K562 (cell line): ENCODE measurements around the gene UTP25. TPM values are rescaled to one million over a fixed set of nuclear protein-coding genes. Genes with fewer than 3 reads are reported as not detected.

Experiments
- ATAC-seq: fragments of 200-7000 bp; cut with Tn5 transposase; 3 replicates; pipeline ENCODE4 v1.9.1; 2020; ENCODE audit warnings: moderate library complexity
- BruUV-seq: library from RNA; stranded (reverse); fragments of 400-500 nt; replicated peaks from 2 replicates; lab custom pipeline; 2021; lab: Mats Ljungman, UMichigan
- CTCF ChIA-PET: fragments of 300-600 bp; formaldehyde crosslinking; extraction: SDS; loops from one replicate; lab custom pipeline; 2021; ENCODE audit warnings: low intra/inter-chr PET ratio; lab: Yijun Ruan, JAX
- POLR2A ChIA-PET: fragments of 300-600, 350-650 bp; sonication (Branson Sonifier 250); formaldehyde crosslinking; extraction: SDS; loops from one replicate; lab custom pipeline; 2021; ENCODE audit warnings: antibody characterized with exemption, inconsistent platforms; lab: Yijun Ruan, JAX
- DNase-seq, 4 experiments: peaks; one replicate each; pipeline versions ENCODE4 v3.0.0 to v3.0.0-alpha.2; 2011 to 2018; ENCODE audit warnings: low spot score in 3 of 4, mixed read lengths in 3 of 4; ENCODE audit errors: extremely low read depth in 1 of 4
- FAIRE-seq: peaks from 2 replicates; lab custom pipeline; 2011; peaks lifted over from hg19 to GRCh38; lab: Jason Lieb, UNC
- H2AFZ ChIP-seq: 2 replicates; pipeline ENCODE4 v1.6.0; 2011; ENCODE audit warnings: low read depth, low read length, control low read depth, inconsistent platforms
- H3K27ac ChIP-seq: fragments of 200-600 bp; 3 replicates; pipeline ENCODE4 v1.8.0; 2011; ENCODE audit warnings: low read depth, mild to moderate bottlenecking, control low read depth, inconsistent platforms, low read length, moderate library complexity, mixed read lengths; ENCODE audit errors: extremely low read depth
- H3K27me3 ChIP-seq, 2 experiments: fragments of 300-600 bp in 1 of 2; 2 replicates in 1 of 2; 3 replicates in 1 of 2; pipeline versions ENCODE4 v1.6.0 to v1.8.0; 2011; ENCODE audit warnings: inconsistent platforms in 2 of 2, low read length in 2 of 2, mild to moderate bottlenecking in 1 of 2, mixed read lengths in 1 of 2, moderate library complexity in 1 of 2; ENCODE audit not compliant: control insufficient read depth in 2 of 2, insufficient read depth in 2 of 2
- H3K36me3 ChIP-seq: fragments of 300-600 bp; 3 replicates; pipeline ENCODE4 v1.8.0; 2011; ENCODE audit warnings: mild to moderate bottlenecking, low read length, inconsistent platforms; ENCODE audit not compliant: control insufficient read depth, insufficient read depth
- H3K4me1 ChIP-seq, 2 experiments: fragments of 200-600 bp in 1 of 2; replicated peaks in 1 of 2; 2 replicates in 1 of 2; 3 replicates in 1 of 2; pipeline versions ENCODE4 v1.5.1 to v1.8.0; 2011; ENCODE audit warnings: inconsistent platforms in 2 of 2, low read length in 2 of 2, mild to moderate bottlenecking in 1 of 2, mixed read lengths in 1 of 2, moderate library complexity in 1 of 2; ENCODE audit not compliant: control insufficient read depth in 2 of 2, insufficient read depth in 2 of 2
- H3K4me2 ChIP-seq: 2 replicates; pipeline ENCODE4 v1.6.1; 2011; ENCODE audit warnings: low read length, control low read depth, inconsistent platforms, mixed read lengths; ENCODE audit not compliant: insufficient read depth
- H3K4me3 ChIP-seq: fragments of 200-600 bp; sonication (generic), shearing (Covaris generic); 2 replicates; pipeline ENCODE4 v1.5.1; 2016; ENCODE audit warnings: control low read depth, inconsistent platforms
- H3K79me2 ChIP-seq: fragments of 200-600 bp; 3 replicates; pipeline ENCODE4 v1.8.0; 2011; ENCODE audit warnings: low read length, inconsistent platforms; ENCODE audit not compliant: control insufficient read depth, insufficient read depth
- H3K9ac ChIP-seq, 2 experiments: 2 replicates each; pipeline versions ENCODE4 v1.6.0 to v1.6.1; 2011; ENCODE audit warnings: low read depth in 2 of 2, low read length in 2 of 2, control low read depth in 1 of 2, inconsistent platforms in 1 of 2, mild to moderate bottlenecking in 1 of 2, mixed read lengths in 1 of 2; ENCODE audit not compliant: insufficient read depth in 1 of 2
- H3K9me1 ChIP-seq: one replicate; pipeline ENCODE4 v1.6.0; 2011; ENCODE audit warnings: inconsistent platforms, mild to moderate bottlenecking, low read length, moderate library complexity; ENCODE audit not compliant: control insufficient read depth, insufficient read depth
- H3K9me3 ChIP-seq: replicated peaks from 2 replicates; pipeline ENCODE4 v1.5.1; 2011; ENCODE audit warnings: low read depth, low read length, inconsistent platforms; ENCODE audit not compliant: control insufficient read depth, insufficient read depth
- H4K20me1 ChIP-seq: replicated peaks from 2 replicates; pipeline ENCODE4 v1.6.1; 2011; ENCODE audit warnings: low read length, inconsistent platforms, mixed read lengths; ENCODE audit not compliant: control insufficient read depth, insufficient read depth
- ADNP ChIP-seq: fragments of 200-800 bp; sonication (Bioruptor generic); IDR thresholded peaks from 2 replicates; pipeline ENCODE4 v1.6.1; 2016; ENCODE audit warnings: missing genetic modification characterization, missing compliant biosample characterization
- ASH1L ChIP-seq: fragments of 450-650 bp; IDR thresholded peaks from 2 replicates; pipeline ENCODE4 v1.6.1; 2018; ENCODE audit warnings: borderline replicate concordance, mild to moderate bottlenecking, low read depth; ENCODE audit not compliant: partially characterized antibody
- BRF1 ChIP-seq: IDR thresholded peaks from 3 replicates; pipeline ENCODE4 v1.6.1; 2011; ENCODE audit warnings: borderline replicate concordance, mild to moderate bottlenecking; ENCODE audit not compliant: insufficient read length; ENCODE audit errors: extremely low read depth
- KAT2B ChIP-seq: IDR thresholded peaks from one replicate; pipeline ENCODE4 v1.6.1; 2012; ENCODE audit warnings: low read depth, mild to moderate bottlenecking, control low read depth, inconsistent platforms, low read length, moderate library complexity
- KLF1 ChIP-seq: fragments of 450-650 bp; IDR thresholded peaks from 2 replicates; pipeline ENCODE4 v1.6.1; 2016; ENCODE audit warnings: missing genetic modification characterization, missing compliant biosample characterization
- SMARCE1 ChIP-seq: fragments of 450-650 bp; IDR thresholded peaks from 2 replicates; pipeline ENCODE4 v1.7.1; 2016; ENCODE audit warnings: mild to moderate bottlenecking
- SRF ChIP-seq, 2 experiments: fragments of 250-450, 450-650 bp in 1 of 2; sonication (Bioruptor Pico) in 1 of 2; sonication (generic) in 1 of 2; formaldehyde crosslinking; IDR thresholded peaks; 2 replicates each; pipeline versions ENCODE4 v1.5.0 to v1.5.1; 2020 to 2022; ENCODE audit warnings: mild to moderate bottlenecking in 1 of 2, missing genetic modification reagents in 1 of 2
- ZNF282 ChIP-seq: sonication (generic); formaldehyde crosslinking; IDR thresholded peaks from 2 replicates; pipeline ENCODE4 v1.8.1; 2023; ENCODE audit warnings: missing genetic modification reagents
- ZNF780A ChIP-seq: fragments of 250-450 bp; sonication (Bioruptor Pico); IDR thresholded peaks from 2 replicates; pipeline ENCODE4 v1.5.0; 2021; ENCODE audit warnings: mild to moderate bottlenecking
- WGBS: fragments of 100-300 bp; shearing (Covaris generic); methylation state at CpG from one replicate; pipeline ENCODE4 v1.1.6; 2016; ENCODE audit warnings: low coverage, mixed read lengths; ENCODE audit not compliant: insufficient coverage; ENCODE audit errors: missing lambda C conversion rate; 5-methylcytosine and 5-hydroxymethylcytosine counted together
- in situ Hi-C: fragments of 300-500 bp; cut with MboI; formaldehyde crosslinking; loops from 4 replicates; pipeline ENCODE4 v1.15.0; 2018; ENCODE audit warnings: inconsistent platforms, mixed read lengths
- intact Hi-C: fragments of 100-400 bp; cut with micrococcal nuclease; formaldehyde crosslinking; loops from 2 replicates; pipeline ENCODE4 v1.14.2; 2022
- polyA plus RNA-seq, 8 experiments: library from polyadenylated mRNA; depleted of rRNA in 4 of 8; stranded (reverse) in 5 of 8; unstranded in 3 of 8; fragments of >200 nt; fragmentation: Nextera tagmentation in 2 of 8; fragmentation: Illumina TruSeq in 1 of 8; extraction: Ambion mirVana in 2 of 8; extraction: Trizol in 1 of 8; gene quantifications; 2 replicates each; pipeline versions ENCODE4 v1.2.1 to v1.2.3, GENCODE V29; 2011 to 2014; ENCODE audit warnings: inconsistent platforms in 1 of 8, missing spikeins in 1 of 8
- total RNA-seq, 7 experiments: library from RNA; depleted of rRNA in 6 of 7; stranded (reverse); fragments of >200 nt in 6 of 7; fragmentation: Illumina TruSeq in 2 of 7; extraction: Trizol in 2 of 7; gene quantifications; 2 replicates each; pipeline versions ENCODE4 v1.2.1 to v1.2.3, GENCODE V29; 2011 to 2021; ENCODE audit warnings: low replicate concordance in 1 of 7
- TF ChIP-seq, protein P1 (sequence below): IDR thresholded peaks from 2 replicates; pipeline ENCODE4 v1.6.1; 2014; ENCODE audit warnings: antibody characterized with exemption
- TF ChIP-seq, protein P2 (sequence below): fragments of 450-650 bp; IDR thresholded peaks from 2 replicates; pipeline ENCODE4 v1.6.1; 2016; ENCODE audit warnings: antibody characterized with exemption
- TF ChIP-seq, protein P3 (sequence below): fragments of 450-650 bp; formaldehyde crosslinking; IDR thresholded peaks from 2 replicates; pipeline ENCODE4 v1.4.0; 2020; ENCODE audit warnings: mild to moderate bottlenecking, moderate library complexity

UTP25 gene
- total and polyA plus RNA-seq, 9 of the 15 experiments (the other 6 are each of a cell fraction or from before 2014, with no cell fraction given): 5.7 to 17.6 (median 12.0) TPM

DNA sequence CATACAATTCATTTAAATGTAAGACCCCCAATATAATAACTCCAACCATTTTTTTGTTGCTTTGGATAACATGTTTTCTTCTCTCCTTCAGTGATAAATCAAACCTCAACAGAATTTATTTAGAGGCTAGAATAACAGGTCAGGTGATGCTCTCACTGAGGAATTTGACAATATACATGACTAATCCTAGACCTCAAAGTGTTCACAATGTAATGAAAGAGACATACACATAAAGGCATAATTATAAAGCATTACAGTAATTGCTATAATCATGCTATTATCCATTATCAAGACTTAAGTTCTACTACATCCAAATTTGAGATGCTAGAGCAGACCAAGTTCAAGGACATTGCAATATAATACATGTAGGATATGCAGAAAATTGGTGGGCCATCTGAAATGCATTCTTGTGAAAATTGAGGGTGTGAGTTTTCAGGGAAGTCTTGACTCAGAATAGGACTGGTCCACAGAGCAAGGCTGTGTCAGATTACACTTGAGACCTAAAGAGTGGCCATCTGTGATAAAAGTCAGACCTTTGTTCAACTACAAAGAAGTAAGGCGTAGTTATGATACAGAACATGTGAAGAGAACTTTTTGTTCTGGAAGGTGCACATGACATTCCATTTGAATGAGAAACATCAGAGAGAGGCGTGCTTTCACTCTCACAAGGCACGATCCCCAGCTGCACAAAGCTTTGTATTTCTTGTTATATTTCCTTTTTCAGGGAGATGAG lies 45.5 kb downstream of the UTP25 start:
- BruUV-seq: no TSS peak
- no peak for DNase-seq
- Histone ChIP-seq H4K20me1 (no peaks in the 10 kb centered on the region), H3K4me2 (no peak overlapping the region), H3K4me1 (no peaks in the 10 kb centered on the region; a peak in 1 of 5 replicates), H3K79me2 (no peaks in the 10 kb centered on the region), H3K9me1 (no peaks in the 10 kb centered on the region), H3K36me3 (no peaks in the 10 kb centered on the region), H3K27ac (no peak overlapping the region), H3K9ac (no peak overlapping the region), H2AFZ (no peak overlapping the region), H3K9me3 (no peaks in the 10 kb centered on the region), H3K27me3 (no peaks in the 10 kb centered on the region; a peak in 1 of 5 replicates), H3K4me3 (no peak overlapping the region)
- CTCF ChIA-PET: no interaction called here
- WGBS: 0% methylated on average over 3 of the region's 3 CpGs
- POLR2A ChIA-PET: interaction anchor here (0.6 kb wide), 1 partner anchor 940 kb away, joined by 3 read pairs; no protein-coding TSS in a partner anchor
- no peak for FAIRE-seq
- intact Hi-C loops: no loop called here
- no peak for ATAC-seq
- in situ Hi-C loops: loop anchor here (25.0 kb wide), 1 partner anchor 1264 kb away; the partner anchor contains the start of gene KCNH1
- TF ChIP-seq ASH1L (no peak), KAT2B (no peak), ADNP (tag) (no peak), BRF1 (no peak), SMARCE1 (no peak), SRF (CRISPR knock-in tag; IDR thresholded peaks at IDR 0.05) (no peak), ZNF282 (no peak), ZNF780A (CRISPR knock-in tag) (no peak), KLF1 (tag) (no peak)
- TF ChIP-seq, protein P1, sequence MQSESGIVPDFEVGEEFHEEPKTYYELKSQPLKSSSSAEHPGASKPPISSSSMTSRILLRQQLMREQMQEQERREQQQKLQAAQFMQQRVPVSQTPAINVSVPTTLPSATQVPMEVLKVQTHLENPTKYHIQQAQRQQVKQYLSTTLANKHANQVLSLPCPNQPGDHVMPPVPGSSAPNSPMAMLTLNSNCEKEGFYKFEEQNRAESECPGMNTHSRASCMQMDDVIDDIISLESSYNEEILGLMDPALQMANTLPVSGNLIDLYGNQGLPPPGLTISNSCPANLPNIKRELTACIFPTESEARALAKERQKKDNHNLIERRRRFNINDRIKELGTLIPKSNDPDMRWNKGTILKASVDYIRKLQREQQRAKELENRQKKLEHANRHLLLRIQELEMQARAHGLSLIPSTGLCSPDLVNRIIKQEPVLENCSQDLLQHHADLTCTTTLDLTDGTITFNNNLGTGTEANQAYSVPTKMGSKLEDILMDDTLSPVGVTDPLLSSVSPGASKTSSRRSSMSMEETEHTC: no peak
- TF ChIP-seq, protein P2, sequence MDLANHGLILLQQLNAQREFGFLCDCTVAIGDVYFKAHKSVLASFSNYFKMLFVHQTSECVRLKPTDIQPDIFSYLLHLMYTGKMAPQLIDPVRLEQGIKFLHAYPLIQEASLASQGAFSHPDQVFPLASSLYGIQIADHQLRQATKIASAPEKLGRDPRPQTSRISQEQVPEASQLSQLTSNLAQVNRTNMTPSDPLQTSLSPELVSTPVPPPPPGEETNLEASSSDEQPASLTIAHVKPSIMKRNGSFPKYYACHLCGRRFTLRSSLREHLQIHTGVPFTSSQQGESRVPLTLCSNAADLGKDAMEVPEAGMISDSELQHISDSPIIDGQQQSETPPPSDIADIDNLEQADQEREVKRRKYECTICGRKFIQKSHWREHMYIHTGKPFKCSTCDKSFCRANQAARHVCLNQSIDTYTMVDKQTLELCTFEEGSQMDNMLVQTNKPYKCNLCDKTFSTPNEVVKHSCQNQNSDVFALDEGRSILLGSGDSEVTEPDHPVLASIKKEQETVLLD: no peak
- TF ChIP-seq, protein P3, sequence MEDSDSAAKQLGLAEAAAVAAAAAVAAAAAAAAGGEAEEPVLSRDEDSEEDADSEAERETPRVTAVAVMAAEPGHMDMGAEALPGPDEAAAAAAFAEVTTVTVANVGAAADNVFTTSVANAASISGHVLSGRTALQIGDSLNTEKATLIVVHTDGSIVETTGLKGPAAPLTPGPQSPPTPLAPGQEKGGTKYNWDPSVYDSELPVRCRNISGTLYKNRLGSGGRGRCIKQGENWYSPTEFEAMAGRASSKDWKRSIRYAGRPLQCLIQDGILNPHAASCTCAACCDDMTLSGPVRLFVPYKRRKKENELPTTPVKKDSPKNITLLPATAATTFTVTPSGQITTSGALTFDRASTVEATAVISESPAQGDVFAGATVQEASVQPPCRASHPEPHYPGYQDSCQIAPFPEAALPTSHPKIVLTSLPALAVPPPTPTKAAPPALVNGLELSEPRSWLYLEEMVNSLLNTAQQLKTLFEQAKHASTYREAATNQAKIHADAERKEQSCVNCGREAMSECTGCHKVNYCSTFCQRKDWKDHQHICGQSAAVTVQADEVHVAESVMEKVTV (CRISPR knock-in tag): no peak
